ENCODE measurements around the gene HS2ST1.
"Not testable (repeated sequence)": the region's sequence is repeated elsewhere in the genome, so short reads cannot be mapped to it uniquely, and the experiment has no call there.

HS2ST1 gene

GRCh38 chr1:87004857-87005256 is 90.4 kb downstream of the HS2ST1 start:
- no peaks in the 10 kb centered on the region for H3K4me1 Mint-ChIP-seq
- no peaks in the 10 kb centered on the region for H3K36me3 Mint-ChIP-seq
- H3K4me3 Mint-ChIP-seq = no peak overlapping the region
- no peak overlapping the region for H3K27ac Mint-ChIP-seq
- no peak for DNase-seq (ENCODE audit: low spot score in 2 of 2)
- no peaks in the 10 kb centered on the region for H3K9me3 Mint-ChIP-seq
- no peak for ATAC-seq

GRCh38 chr1:87007323-87007722 is 92.9 kb downstream of the HS2ST1 start:
- H3K36me3 Mint-ChIP-seq = no peaks in the 10 kb centered on the region
- no peak overlapping the region for H3K4me3 Mint-ChIP-seq
- ATAC-seq = no peak
- H3K27ac Mint-ChIP-seq = no peak overlapping the region
- no peaks in the 10 kb centered on the region for H3K4me1 Mint-ChIP-seq
- DNase-seq (ENCODE audit: low spot score in 2 of 2) = no peak
- peaks cover 5% of the 10 kb centered on the region for H3K9me3 Mint-ChIP-seq

- H3K4me1 Mint-ChIP-seq; DNase-seq (ENCODE audit: low spot score in 2 of 2); ATAC-seq; H3K27ac Mint-ChIP-seq; H3K4me3 Mint-ChIP-seq; H3K36me3 Mint-ChIP-seq: not testable (repeated sequence)
- peaks cover 11% of the 10 kb centered on the region for H3K9me3 Mint-ChIP-seq
Observed at GRCh38 chr1:87013385-87013784, 99.0 kb downstream of the HS2ST1 start.

GRCh38 chr1:87017998-87018672 is 103.7 kb downstream of the HS2ST1 start:
- H3K4me3 Mint-ChIP-seq = no peak overlapping the region
- H3K9me3 Mint-ChIP-seq = peaks cover 6% of the 10 kb centered on the region
- ATAC-seq (no peak), DNase-seq (ENCODE audit: low spot score in 2 of 2) (no peak)
- H3K36me3 Mint-ChIP-seq = no peaks in the 10 kb centered on the region
- no peak overlapping the region for H3K27ac Mint-ChIP-seq
- no peaks in the 10 kb centered on the region for H3K4me1 Mint-ChIP-seq

- Mint-ChIP-seq H3K9me3 (no peaks in the 10 kb centered on the region), H3K36me3 (no peaks in the 10 kb centered on the region), H3K27ac (no peak overlapping the region), H3K4me3 (no peak overlapping the region), H3K4me1 (no peaks in the 10 kb centered on the region)
- ATAC-seq (no peak), DNase-seq (ENCODE audit: low spot score in 2 of 2) (no peak)
Observed at GRCh38 chr1:87023326-87023725, 108.9 kb downstream of the HS2ST1 start.

- Mint-ChIP-seq H3K36me3 (no peaks in the 10 kb centered on the region), H3K4me1 (no peaks in the 10 kb centered on the region), H3K4me3 (no peak overlapping the region), H3K27ac (no peak overlapping the region), H3K9me3 (no peaks in the 10 kb centered on the region)
- no peak for DNase-seq (ENCODE audit: low spot score in 2 of 2)
- ATAC-seq = peak; percentile 52
Observed at GRCh38 chr1:87024936-87025540, 110.6 kb downstream of the HS2ST1 start.

- not testable (repeated sequence) for H3K9me3 Mint-ChIP-seq; H3K4me3 Mint-ChIP-seq; H3K36me3 Mint-ChIP-seq; H3K4me1 Mint-ChIP-seq; DNase-seq (ENCODE audit: low spot score in 2 of 2); ATAC-seq; H3K27ac Mint-ChIP-seq
Observed at GRCh38 chr1:87027561-87027960, 113.1 kb downstream of the HS2ST1 start.

GRCh38 chr1:87028576-87028975 is 114.1 kb downstream of the HS2ST1 start:
- Mint-ChIP-seq H3K27ac (no peak overlapping the region), H3K4me3 (no peak overlapping the region), H3K4me1 (no peaks in the 10 kb centered on the region), H3K36me3 (no peaks in the 10 kb centered on the region), H3K9me3 (no peaks in the 10 kb centered on the region)
- ATAC-seq = no peak
- DNase-seq (ENCODE audit: low spot score in 2 of 2) = no peak

- peak; percentile 53 for ATAC-seq
- Mint-ChIP-seq H3K4me3 (no peak overlapping the region), H3K36me3 (no peaks in the 10 kb centered on the region), H3K27ac (no peak overlapping the region), H3K9me3 (no peaks in the 10 kb centered on the region), H3K4me1 (no peaks in the 10 kb centered on the region)
- no peak for DNase-seq (ENCODE audit: low spot score in 2 of 2)
Observed at GRCh38 chr1:87030740-87031690, 116.6 kb downstream of the HS2ST1 start.

GRCh38 chr1:87034351-87034750 is 119.9 kb downstream of the HS2ST1 start:
- H3K27ac Mint-ChIP-seq = no peak overlapping the region
- H3K4me1 Mint-ChIP-seq = no peaks in the 10 kb centered on the region
- DNase-seq (ENCODE audit: low spot score in 2 of 2) (no peak), ATAC-seq (no peak)
- H3K4me3 Mint-ChIP-seq = no peak overlapping the region
- no peaks in the 10 kb centered on the region for H3K36me3 Mint-ChIP-seq
- H3K9me3 Mint-ChIP-seq = no peaks in the 10 kb centered on the region

GRCh38 chr1:87039096-87039495 is 124.7 kb downstream of the HS2ST1 start:
- ATAC-seq = no peak
- Mint-ChIP-seq H3K36me3 (no peaks in the 10 kb centered on the region), H3K9me3 (no peaks in the 10 kb centered on the region), H3K4me3 (no peak overlapping the region), H3K27ac (no peak overlapping the region), H3K4me1 (peaks cover 4% of the 10 kb centered on the region)
- no peak for DNase-seq (ENCODE audit: low spot score in 2 of 2)

GRCh38 chr1:87042111-87042811 is 127.8 kb downstream of the HS2ST1 start:
- Mint-ChIP-seq H3K9me3 (no peaks in the 10 kb centered on the region), H3K36me3 (no peaks in the 10 kb centered on the region), H3K4me3 (no peak overlapping the region), H3K27ac (no peak overlapping the region), H3K4me1 (peaks cover 21% of the 10 kb centered on the region)
- DNase-seq (ENCODE audit: low spot score in 2 of 2) (no peak), ATAC-seq (no peak)

GRCh38 chr1:87044424-87044823 is 130.0 kb downstream of the HS2ST1 start:
- ATAC-seq (no peak), DNase-seq (ENCODE audit: low spot score in 2 of 2) (no peak)
- H3K9me3 Mint-ChIP-seq = peaks cover 4% of the 10 kb centered on the region
- no peak overlapping the region for H3K4me3 Mint-ChIP-seq
- H3K27ac Mint-ChIP-seq = peak overlapping the region; percentile 35
- peaks cover 21% of the 10 kb centered on the region for H3K4me1 Mint-ChIP-seq
- H3K36me3 Mint-ChIP-seq = no peaks in the 10 kb centered on the region

- Mint-ChIP-seq H3K36me3 (no peaks in the 10 kb centered on the region), H3K27ac (peak overlapping the region; percentile 35), H3K4me1 (peaks cover 21% of the 10 kb centered on the region), H3K4me3 (no peak overlapping the region), H3K9me3 (peaks cover 4% of the 10 kb centered on the region)
- ATAC-seq = peak; percentile 88
- DNase-seq (ENCODE audit: low spot score in 2 of 2) = no peak
Observed at GRCh38 chr1:87044840-87045239, 130.4 kb downstream of the HS2ST1 start.

- DNase-seq (ENCODE audit: low spot score in 2 of 2) = no peak
- Mint-ChIP-seq H3K4me3 (peak overlapping the region; percentile 36), H3K4me1 (peaks cover 26% of the 10 kb centered on the region), H3K27ac (peak overlapping the region; percentile 81), H3K36me3 (no peaks in the 10 kb centered on the region), H3K9me3 (peaks cover 4% of the 10 kb centered on the region)
- ATAC-seq = peak; percentile 81
Observed at GRCh38 chr1:87045761-87046304, 131.4 kb downstream of the HS2ST1 start.

Data from stimulated activated effector memory CD8-positive, alpha-beta T cell treated with anti-CD3 and anti-CD28 coated beads, Interleukin-12 subunit alpha, Interleukin-12 subunit beta, amount 100 ng/mL, for 72 hours (primary cell).